HG03280 (cell line): ENCODE data around the gene APOM.

Experiments used
- ATAC-seq: cut with Tn5 transposase; IDR thresholded peaks from one replicate; pipeline ENCODE4 v1.9.1; 2021; ENCODE audit warnings: mild to moderate bottlenecking, moderate library complexity; ENCODE audit not compliant: unreplicated experiment

The APOM gene

GRCh38 chr6:31677955-31678354 is 22.3 kb downstream of the APOM start:
- ATAC-seq: no peak

- ATAC-seq: no peak
Measured at GRCh38 chr6:31680226-31681134, 24.8 kb downstream of the APOM start, which contains the start of gene LY6G5C. TSS of gene LY6G5C (minus strand) at chr6:31681067. CDS start at chr6:31680373, 694 bp downstream.

DNA sequence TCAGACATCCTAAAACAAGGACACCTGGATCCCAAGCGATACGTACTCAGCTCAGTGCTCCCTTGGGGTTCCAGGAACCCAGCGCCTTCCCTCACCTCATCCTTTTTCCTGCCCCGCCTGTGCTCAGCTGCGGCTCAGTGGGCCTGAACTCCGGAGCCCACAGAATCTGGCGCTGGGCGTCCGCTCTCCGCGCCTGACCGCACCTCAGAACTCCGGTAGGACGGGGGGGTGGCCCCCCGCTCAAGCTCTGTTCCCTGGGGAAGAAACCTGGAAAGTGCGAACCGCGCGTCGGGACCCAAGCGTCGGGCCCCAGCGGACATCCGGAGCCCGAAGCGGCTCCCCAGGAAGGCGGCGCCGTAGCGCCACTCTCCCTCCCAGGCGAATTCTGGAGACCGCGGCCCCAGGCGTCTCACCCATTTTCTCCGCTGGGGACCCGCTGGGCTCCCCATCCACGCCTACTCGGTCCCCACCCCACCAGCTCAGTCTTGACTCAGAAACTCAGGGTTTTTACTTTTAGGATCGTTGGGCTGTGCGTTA is 25.5 kb downstream of the APOM start:
- no peak for ATAC-seq

DNA sequence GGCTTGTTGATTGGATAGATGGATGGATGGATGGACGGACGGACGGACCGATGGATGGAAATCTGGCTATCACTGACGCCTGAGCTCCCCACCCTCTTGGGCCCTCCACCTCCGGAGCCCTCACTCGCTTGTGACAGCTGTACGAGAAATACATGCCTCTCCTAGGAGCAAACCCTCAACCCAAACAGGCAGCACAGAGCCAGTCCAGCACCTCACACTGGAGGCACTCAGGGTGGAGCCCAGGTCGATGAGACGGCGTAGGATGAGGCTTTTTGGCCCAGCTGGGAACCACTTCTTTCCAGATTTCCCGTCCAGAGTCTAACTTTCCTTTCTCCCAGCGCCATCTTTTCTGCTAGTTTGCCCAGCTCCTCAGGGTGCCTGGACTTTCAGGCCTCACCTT is 27.9 kb downstream of the APOM start:
- ATAC-seq: no peak

DNA sequence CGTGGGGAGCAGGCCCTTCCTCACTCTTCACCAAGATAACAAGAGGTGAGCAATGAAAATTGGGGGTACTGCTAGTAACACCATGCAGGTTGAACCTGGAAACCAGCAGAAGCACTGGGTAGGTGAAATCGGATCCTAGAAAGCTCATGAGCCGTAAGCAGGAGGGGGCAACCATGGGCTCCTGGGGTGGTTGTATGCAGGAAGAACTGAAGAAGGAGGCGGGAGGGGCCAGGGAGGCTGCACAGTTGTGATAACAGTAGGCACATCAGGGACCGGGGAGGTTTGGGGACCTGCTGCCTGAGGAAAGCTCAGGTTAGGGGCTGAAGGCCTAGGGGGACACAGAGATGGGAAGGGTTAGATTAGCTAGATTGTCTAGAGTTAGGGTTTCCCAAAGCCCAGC is 30.8 kb downstream of the APOM start:
- no peak for ATAC-seq

- no peak for ATAC-seq
Measured at GRCh38 chr6:31687321-31687720, 31.6 kb downstream of the APOM start.

DNA sequence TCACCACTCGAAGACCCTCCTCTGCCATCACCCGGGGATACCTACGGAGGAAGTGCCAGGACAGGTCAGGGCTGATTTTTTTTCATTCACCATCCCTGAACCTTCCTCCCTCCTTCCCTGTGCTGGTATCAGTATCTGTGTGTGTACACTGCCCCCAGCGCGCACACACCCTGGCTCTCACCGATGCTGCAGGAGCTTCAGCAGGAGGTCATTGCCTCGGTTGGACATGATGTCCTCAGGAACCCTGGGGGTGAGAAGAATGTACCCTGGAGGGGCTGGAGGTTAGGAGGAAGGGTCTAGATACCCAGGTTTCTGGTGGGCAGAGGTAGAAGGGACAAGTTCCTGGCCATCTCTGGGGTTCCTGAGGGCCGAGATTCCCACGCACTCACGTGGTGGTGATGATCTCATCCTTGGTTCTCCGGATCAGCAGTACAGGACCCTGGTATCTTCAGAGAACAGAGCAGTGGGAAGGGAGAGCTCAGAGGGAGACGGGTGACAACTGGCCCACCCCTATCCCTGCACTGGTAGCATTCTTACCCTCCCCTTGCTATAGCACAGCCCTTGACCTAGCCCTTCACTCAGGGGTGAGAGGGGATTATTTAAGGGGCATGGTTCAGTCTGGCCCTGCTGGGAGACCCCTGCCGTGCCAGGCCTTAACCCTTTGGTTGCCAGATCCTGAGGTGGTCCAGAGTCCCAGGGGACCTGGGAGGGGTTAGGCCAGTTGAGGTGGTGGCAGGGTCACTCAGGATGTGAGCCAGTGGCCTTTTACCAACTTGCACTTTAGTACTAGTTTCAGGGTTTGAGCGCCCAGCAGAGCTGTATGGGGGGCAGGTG is 32.4 kb downstream of the APOM start:
- ATAC-seq: no peak

- no peak for ATAC-seq
Measured at GRCh38 chr6:31689249-31690110, 33.8 kb downstream of the APOM start.

- ATAC-seq: no peak
Measured at GRCh38 chr6:31690231-31691077, 34.8 kb downstream of the APOM start.

- ATAC-seq: no peak
Measured at GRCh38 chr6:31691078-31691463, 35.4 kb downstream of the APOM start.

DNA sequence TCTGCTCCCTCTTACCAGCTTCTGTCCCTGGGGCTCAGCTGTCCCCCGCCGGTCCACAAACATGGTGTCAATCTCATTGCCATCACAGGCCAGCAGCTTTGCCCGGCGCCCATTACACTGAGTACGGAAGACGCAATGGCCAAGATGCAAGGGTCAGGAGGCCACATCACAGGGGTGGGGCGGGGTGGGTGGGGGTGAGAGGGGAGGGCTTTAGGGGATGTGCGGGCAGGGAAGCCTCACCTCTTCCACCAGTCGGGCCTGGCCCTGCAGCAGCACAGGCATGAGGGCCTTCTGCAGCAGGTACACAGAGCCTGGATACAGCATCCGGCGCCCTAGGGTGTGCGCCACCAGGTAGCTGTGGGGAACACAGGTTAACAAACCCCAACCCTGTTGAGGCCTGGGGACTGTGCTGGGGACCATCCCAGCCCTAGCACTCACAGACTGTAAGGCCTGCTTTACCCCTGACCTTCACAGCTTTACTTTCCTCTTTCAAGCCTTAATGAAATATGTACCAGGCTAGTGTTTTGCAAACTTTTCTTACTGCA is 35.9 kb downstream of the APOM start:
- no peak for ATAC-seq

DNA sequence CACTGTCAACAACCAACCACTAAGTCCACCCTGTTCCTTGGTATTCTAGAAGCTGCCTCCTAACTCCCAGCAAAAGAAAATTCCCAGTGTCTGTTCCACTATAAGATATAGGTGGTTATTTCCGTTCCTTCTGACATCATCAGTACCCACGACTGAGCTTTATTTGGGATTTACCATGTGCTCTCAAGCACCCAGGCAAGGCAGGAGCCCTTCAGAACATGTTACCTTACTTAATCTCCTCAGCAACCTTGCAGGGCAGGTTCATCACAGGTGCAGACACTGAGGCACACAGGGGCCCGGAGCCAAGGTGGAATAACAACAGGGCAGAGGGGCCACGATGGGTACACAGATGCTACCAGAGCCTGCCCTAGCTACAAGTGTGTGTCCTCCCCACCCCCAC is 36.7 kb downstream of the APOM start:
- no peak for ATAC-seq

DNA sequence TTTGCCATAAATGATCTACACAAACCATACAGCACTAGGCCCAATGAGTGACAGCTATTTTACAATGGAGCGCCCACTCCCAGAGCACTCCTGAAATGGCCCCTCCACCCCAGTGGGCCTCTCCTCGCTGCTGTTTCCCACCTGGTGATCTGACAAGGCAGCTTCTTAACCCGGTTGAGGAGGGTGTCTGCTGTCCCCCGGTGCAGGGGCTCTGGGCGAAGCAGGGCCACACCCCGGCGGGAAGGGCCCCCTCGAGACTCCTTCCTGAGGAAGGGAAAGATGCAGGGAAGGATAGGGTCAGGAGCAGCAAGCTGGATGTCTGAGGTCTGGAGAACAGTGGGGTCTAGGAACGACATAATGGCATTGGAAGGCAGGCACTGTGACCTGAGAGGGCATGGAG is 37.2 kb downstream of the APOM start:
- no peak for ATAC-seq

DNA sequence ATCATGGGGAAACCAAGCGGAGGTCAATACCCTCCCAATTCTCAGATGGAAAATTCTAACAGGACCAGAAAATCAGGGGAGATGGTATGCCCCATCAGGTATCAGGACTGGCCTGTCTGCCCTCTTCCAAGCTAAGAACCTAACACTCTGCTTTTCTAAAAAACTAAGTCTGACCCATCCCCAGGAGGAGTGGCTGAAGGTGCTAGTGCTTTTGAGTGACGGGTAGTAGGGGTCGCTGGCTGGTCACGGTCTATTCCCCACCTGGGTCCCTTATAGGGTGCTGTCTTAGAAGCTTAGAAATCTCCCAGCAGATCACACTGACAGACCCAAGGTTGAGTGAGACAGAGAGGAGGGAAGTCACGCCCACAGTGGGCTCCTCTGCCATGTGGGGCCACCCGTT is 37.8 kb downstream of the APOM start:
- no peak for ATAC-seq

GRCh38 chr6:31697555-31697954 is 41.9 kb downstream of the APOM start:
- no peak for ATAC-seq

- ATAC-seq: no peak
Measured at GRCh38 chr6:31700740-31701401, 45.2 kb downstream of the APOM start.

- no peak for ATAC-seq
Measured at GRCh38 chr6:31701666-31702404, 46.1 kb downstream of the APOM start.

DNA sequence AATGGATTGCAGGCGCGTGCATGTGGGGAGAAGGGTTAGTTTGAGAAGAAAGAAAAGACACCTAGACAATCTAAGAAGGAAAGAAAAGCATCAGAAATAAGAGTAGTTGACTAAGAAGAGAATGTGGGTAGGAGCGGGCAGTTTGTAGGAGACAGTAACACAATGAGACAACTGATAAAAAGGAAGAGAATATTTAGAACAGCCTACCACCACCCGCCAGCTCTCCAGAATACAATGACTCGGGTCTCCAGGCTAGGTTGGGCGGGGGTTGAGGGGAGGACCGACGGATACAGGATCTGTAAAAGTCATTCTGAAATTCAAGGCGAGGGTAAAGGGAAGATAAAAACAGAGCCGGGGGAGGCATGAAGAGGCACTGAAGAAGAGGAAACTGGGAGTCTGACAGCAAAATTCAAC is 46.7 kb downstream of the APOM start:
- ATAC-seq: no peak
